A673 (cell line): ENCODE data around the gene IL36B.

Experiments
- EZH2 ChIP-seq: fragments of 200-600 bp; sonication (generic); IDR thresholded peaks from 2 replicates; pipeline ENCODE4 v1.6.1; 2017; ENCODE audit warnings: borderline replicate concordance, low read depth, mild to moderate bottlenecking, mixed read lengths, antibody characterized with exemption, low read length; ENCODE audit not compliant: poor library complexity, severe bottlenecking
- TF ChIP-seq, protein P1 (sequence below): fragments of 300-800, 200-600 bp; sonication (generic); conservative IDR thresholded peaks from 2 replicates; pipeline ENCODE4 v1.5.1; 2017; ENCODE audit warnings: low read depth, mild to moderate bottlenecking, antibody characterized with exemption, low read length, moderate library complexity, mixed read lengths

DNA sequence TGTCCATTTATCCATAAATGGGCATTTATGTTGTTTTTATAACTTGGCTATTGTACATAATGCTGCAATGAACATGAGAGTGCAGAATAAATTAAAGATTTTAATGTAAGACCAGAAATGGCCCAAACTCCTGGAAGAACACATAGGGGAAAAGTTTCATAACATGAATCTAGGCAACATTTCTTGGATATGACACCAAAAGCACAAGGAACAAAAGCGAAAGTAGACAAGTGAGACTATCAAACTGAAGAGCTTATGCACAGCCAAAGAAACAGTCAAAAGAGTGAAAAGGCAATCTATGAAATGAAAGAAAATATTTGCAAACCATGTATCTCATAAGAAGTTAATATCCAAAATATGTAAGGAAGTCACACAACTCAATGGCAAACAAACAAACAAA lies 41.6 kb downstream of the IL36B start:
- TF ChIP-seq, protein P1, sequence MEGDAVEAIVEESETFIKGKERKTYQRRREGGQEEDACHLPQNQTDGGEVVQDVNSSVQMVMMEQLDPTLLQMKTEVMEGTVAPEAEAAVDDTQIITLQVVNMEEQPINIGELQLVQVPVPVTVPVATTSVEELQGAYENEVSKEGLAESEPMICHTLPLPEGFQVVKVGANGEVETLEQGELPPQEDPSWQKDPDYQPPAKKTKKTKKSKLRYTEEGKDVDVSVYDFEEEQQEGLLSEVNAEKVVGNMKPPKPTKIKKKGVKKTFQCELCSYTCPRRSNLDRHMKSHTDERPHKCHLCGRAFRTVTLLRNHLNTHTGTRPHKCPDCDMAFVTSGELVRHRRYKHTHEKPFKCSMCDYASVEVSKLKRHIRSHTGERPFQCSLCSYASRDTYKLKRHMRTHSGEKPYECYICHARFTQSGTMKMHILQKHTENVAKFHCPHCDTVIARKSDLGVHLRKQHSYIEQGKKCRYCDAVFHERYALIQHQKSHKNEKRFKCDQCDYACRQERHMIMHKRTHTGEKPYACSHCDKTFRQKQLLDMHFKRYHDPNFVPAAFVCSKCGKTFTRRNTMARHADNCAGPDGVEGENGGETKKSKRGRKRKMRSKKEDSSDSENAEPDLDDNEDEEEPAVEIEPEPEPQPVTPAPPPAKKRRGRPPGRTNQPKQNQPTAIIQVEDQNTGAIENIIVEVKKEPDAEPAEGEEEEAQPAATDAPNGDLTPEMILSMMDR: no peak
- TF ChIP-seq EZH2: no peak
